Activated CD4-positive, alpha-beta T cell treated with anti-CD3 and anti-CD28 coated beads for 24 hours (primary cell): Measurements from ENCODE around the gene FGF3.

Source experiments
- DNase-seq, 2 donors: peaks; one replicate each; pipeline ENCODE4 v3.0.0-alpha.2; 2020; ENCODE audit warnings: low read depth in 2 of 2

The FGF3 gene

GRCh38 chr11:69844396-69844795 lies 25.2 kb upstream of the FGF3 start:
- DNase-seq, result no peak

DNA sequence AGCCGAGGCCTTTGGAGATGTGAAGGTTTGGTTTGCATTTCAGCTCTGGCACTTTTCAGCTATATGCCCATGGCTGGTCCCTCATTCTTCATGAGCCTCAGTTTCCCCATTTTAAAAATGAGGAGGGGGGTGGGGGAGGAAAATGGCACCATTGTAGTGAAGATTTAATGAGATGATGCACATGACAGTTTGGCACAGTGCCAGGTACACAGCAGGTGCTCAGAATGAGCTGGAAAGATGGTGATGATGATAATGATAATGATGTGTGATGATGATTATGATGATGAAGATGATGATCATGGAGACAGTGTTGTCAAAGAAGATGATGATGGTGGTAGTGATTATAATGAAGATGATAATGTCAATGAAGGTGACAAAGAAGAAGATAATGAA lies 24.3 kb upstream of the FGF3 start:
- DNase-seq, result no peak

GRCh38 chr11:69842746-69843528 lies 23.7 kb upstream of the FGF3 start:
- DNase-seq, result no peak

- DNase-seq, result peak in 1 of 2 donors; percentile 18
Measured at GRCh38 chr11:69841859-69842698, 22.9 kb upstream of the FGF3 start.

- no peak for DNase-seq
Measured at GRCh38 chr11:69841170-69841858, 22.1 kb upstream of the FGF3 start.

- no peak for DNase-seq
Measured at GRCh38 chr11:69840371-69841169, 21.4 kb upstream of the FGF3 start.

- no peak for DNase-seq
Measured at GRCh38 chr11:69839516-69839915, 20.3 kb upstream of the FGF3 start.

DNA sequence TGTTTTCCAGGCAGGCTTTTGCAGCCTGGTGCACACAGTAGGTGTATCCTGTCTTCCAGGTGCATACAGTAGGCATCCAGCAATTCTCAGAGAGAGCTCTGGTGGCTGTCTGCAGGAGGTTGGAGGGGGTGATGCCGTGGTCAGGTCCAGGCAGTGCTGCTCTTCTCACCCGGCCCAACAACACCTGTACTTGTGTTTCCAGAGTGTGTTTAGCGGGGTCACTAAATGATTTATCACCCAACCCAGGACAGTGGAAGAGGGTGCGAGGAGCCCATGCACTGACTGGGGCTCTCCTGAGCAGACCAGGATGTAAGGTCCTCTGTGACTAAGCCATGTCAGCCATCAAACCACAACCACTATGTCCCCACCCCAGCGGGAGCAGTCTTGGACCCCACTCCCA lies 18.6 kb upstream of the FGF3 start:
- no peak for DNase-seq

- no peak for DNase-seq
Measured at GRCh38 chr11:69836401-69836800, 17.2 kb upstream of the FGF3 start.

DNA sequence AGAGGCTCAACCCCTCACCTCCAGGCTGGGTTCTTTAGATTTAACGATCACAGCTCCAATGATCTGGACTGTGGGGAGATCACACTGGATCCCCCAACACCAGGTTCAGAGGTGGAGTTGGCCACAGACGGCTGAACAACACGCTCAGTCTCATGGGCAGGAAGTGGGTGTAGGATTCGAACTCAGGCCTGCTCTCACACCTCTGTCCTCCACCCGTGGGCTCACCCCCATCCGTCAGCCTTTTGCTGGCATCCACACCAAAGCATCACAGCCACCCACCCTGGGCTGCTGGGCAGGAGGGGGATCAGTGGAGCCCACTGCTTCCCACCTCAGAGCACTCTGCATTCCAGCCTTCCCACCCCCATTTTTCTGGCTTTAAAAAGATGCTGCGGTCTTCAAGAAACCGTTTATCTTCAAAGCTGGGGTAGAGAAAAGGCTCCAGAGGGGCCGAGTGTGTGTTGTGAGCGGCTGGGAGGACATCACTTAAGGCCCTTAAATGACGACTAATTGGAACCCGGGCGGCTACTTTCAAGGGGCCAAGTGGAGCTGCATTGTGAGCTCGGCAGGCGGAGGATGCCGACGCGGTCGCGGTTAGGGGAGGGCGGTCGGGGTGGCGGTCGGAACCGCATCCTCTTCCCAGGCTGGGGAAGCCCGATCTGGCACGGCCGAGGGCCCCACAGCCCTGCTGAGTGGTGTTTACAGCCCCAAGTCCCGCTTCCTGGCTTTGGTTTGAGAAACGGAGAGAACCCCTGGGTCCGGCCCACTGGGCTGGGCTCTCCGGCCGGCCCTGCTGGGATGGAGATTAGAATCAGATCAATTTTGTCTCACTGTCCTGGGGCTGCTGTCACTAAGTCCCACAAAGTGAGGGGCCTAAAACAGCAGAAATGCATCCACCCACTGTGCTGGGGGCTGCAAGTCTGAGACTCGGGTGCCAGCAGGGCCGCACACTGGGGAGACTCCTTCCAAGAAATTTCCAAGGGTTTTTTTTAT lies 15.9 kb upstream of the FGF3 start:
- DNase-seq, result no peak

DNA sequence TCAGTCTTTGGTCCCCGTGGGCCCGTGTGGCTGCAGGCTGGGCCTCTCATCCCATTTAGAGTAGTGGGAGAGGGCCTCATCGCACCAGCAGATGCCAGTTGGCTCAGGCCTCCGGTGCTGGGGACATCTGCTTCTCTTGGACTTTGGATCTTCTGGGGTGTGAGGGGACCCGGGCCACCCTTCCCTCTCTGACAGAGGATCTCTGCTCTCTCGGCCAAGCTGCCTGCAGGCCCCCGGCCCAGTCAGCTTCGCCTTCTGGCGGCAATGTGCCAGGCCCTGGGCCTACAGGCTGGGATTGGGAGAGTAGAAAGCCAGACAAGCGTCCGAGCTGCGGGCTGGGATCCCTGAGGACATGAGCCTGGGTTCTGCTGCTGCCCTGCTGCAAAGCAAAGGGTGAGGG lies 15.0 kb upstream of the FGF3 start:
- DNase-seq, result no peak

DNA sequence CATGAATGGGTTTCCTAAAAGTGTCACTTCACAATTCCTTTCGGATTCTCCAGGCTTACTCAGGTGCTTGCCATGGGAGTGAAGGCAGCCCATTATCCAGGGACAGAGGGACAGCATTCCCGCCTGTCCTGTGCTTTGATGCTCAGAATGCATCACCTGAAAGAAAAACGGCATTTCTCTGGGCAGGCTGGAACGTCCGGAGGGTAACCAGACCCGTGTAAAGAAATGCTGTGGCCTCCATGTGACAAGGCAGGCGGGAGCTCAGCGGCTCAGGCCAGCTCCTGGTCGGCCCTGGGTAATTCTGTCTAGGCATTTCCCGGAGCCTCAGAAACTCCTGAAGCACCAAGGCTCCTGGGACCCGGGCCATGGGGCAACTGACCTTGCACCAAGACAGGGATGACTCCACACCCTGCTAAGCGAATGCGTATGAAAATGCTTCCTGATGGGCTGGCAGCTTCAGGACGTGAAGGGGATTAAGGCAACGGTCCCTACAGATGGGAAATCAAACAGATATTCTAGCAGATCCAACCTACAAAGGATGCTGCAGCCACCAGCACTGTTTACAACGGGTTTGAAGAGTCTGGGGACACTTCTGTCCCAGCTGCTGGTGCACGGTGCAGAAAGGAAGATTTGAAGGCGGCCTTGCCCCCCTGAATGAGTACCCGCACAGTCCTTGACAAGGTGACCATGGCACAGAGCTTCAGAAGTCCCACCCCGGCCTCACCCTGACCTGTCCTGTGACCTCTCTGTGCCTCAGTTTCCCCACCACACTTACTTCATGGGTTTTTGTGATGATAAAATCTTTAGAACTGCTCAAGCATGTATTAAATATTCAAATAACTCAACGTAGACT lies 13.6 kb upstream of the FGF3 start:
- DNase-seq, result no peak

- no peak for DNase-seq
Measured at GRCh38 chr11:69831985-69832384, 12.8 kb upstream of the FGF3 start.

DNA sequence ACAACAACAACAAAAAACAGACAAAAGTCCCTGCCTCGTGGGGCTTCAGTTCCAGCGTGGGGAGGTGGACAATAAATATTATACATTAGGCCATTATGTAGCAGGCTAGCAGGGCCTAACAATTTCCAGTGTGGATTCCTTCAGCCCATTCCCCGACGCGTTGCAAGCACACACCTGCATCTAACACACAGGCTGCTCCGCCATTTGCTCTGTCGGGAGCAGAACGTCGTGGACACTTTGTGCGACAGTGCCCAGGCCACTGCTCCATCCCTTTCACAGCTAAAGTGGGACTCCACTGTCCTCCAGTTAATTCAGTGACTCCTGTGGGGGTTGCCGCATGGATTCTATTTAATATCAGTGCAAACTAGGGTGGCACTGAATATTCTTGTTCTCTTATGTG lies 10.9 kb upstream of the FGF3 start:
- no peak for DNase-seq

DNA sequence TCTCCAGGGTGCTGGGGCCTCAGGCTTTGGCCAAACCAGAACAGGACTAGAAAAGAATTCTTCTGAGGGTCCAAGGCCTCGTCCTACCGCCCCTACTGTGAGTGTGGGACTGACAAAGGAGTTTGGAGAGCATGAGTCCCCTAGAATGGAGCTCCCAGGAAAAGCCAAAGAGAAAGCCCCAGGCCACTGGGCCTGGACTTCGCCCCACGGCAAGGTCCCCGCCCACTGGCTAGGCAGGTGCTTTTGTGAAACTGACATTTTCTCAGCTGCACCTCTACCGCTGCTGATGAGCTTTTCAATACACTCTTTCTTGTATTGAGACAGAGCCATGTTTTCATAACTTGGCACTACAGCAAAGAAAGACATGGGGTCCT lies 9.7 kb upstream of the FGF3 start:
- DNase-seq, result no peak

DNA sequence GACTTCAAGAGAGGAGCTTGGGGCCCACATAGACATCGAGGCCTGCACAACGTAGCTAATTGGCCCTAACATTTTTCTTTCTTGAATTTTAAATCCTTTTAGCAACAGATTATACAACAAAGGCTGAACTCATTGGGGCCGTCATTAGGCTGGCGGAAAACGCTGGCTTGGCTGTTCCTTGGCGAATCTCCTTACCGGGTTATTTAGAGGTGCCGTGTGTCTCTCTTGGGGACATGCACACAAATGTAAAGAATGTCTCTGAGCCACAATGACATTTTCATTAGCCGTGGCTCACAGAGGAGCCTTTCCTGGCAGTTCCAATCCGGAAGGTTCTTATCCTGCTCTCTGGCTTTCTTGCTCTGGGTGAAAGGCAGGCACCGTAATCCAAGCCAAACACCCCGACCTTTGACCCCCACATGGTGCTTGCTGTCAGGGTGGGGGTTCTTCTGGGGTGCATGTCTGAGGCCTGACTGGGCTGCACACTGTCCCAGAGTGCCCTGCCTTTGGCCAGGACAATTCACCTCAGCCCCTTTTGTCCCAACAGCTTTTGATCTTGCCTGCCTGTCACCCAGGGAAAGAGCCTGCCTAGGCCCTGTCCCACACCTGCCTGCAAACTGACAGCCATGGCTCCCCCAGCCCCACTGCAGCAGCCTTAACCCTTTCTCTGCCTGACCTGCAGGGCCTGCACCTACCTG lies 9.2 kb upstream of the FGF3 start:
- DNase-seq, result no peak

GRCh38 chr11:69826773-69827172 lies 7.6 kb upstream of the FGF3 start:
- DNase-seq, result no peak

DNA sequence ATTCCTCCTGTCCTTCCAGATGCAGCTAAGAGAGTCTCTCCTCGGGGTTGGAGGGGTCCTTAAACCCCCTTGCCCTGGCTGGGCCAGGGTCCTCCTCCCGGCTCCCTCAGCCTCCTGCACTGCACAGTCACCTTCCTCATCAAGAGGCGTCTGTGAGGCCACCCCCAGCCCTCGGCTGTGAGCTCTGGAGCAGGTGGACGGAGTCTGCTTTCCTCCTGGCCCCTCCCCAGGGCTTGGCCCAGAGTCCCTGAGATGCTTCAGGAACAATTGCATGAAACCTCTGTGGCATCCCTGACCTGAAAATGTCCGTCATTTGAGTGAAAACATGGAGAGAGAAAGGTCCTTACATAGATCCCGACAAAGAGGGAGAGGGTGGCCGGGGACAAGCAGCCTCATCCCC lies 6.7 kb upstream of the FGF3 start:
- DNase-seq, result no peak
